Chondrocyte (in vitro differentiated cells): Measurements from ENCODE around the gene VEZT. TPM values are rescaled to one million over a fixed set of nuclear protein-coding genes. Genes with fewer than 3 reads are reported as not detected.
A peak's percentile ranks its signal among the peaks of the same experiment; 100 is the strongest.

Experiments
- DNase-seq: peaks from one replicate; pipeline ENCODE4 v3.0.0; 2021; ENCODE audit warnings: mixed read lengths, low spot score
- H3K27ac Mint-ChIP-seq: one replicate; pipeline ENCODE4 v1.8.0; 2021; ENCODE audit warnings: mild to moderate bottlenecking, moderate library complexity, mixed read lengths; ENCODE audit not compliant: unreplicated experiment
- H3K27me3 Mint-ChIP-seq: 2 replicates; pipeline ENCODE4 v1.8.0; 2021; ENCODE audit warnings: low read depth, mixed read lengths
- H3K36me3 Mint-ChIP-seq: 2 replicates; pipeline ENCODE4 v1.8.0; 2021; ENCODE audit warnings: low read depth, mixed read lengths
- H3K4me1 Mint-ChIP-seq: 2 replicates; pipeline ENCODE4 v1.8.0; 2021; ENCODE audit warnings: low read depth, mild to moderate bottlenecking, mixed read lengths
- H3K4me3 Mint-ChIP-seq: one replicate; pipeline ENCODE4 v1.8.0; 2021; ENCODE audit warnings: mild to moderate bottlenecking, moderate library complexity, mixed read lengths; ENCODE audit not compliant: unreplicated experiment
- H3K9me3 Mint-ChIP-seq: 2 replicates; pipeline ENCODE4 v1.8.0; 2021; ENCODE audit warnings: low read depth, mixed read lengths
- microRNA-seq: library from miRNA; unstranded; fragments of <30 nt; microRNA quantifications from one replicate; pipeline ENCODE4 v1.2.0, GENCODE V29; 2020; ENCODE audit warnings: borderline number of aligned reads
- total RNA-seq: library from RNA; stranded (reverse); gene quantifications from 3 replicates; pipeline ENCODE4 v1.2.1, GENCODE V29; 2021
- TF ChIP-seq, protein P1 (sequence below): fragments of 200-600 bp; sonication (generic); IDR thresholded peaks from 2 replicates; pipeline ENCODE4 v1.5.0; 2021; ENCODE audit warnings: antibody characterized with exemption, mild to moderate bottlenecking, moderate library complexity

Gene VEZT
- total RNA-seq, 1 donor from 2014 or later = 74.7 TPM

DNA sequence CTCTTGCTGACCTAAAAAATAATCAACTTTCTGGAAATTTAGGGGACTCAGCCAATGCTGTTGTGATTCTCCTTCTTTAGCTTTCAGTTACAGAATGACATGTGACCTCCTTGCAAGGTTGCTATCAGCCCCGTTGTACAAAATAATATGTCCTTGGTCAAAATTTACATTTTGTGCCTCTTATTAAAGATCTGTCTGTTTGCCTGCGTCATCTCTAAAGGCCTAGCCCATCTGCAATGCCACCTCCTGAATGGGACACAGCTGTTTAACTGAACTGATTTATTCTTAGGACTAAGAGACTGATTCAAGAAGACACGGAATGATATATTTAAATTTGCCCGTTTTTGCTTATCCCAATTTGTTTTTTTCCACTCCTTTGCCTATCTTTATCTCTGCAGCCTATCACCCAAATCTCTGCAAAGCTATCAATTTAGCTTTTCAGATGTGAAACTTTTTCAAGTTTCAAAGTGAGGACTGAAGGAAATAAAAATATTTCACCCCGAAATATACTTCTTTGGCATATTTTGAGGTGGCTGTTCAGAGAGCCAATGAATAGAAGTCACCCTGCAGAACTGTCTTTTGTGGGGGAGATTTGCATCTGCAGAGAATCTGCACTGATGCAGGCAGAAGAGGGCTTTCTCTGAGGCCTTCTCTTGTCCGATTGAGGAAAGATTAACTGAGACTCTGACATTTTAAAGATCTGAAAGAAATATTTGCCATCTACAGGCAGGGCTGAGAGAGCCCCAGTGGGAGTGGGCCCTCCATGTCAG lies 126.0 kb downstream of the VEZT start:
- no peak overlapping the region for H3K27ac Mint-ChIP-seq
- peaks cover 6% of the 10 kb centered on the region for H3K4me1 Mint-ChIP-seq
- TF ChIP-seq, protein P1, sequence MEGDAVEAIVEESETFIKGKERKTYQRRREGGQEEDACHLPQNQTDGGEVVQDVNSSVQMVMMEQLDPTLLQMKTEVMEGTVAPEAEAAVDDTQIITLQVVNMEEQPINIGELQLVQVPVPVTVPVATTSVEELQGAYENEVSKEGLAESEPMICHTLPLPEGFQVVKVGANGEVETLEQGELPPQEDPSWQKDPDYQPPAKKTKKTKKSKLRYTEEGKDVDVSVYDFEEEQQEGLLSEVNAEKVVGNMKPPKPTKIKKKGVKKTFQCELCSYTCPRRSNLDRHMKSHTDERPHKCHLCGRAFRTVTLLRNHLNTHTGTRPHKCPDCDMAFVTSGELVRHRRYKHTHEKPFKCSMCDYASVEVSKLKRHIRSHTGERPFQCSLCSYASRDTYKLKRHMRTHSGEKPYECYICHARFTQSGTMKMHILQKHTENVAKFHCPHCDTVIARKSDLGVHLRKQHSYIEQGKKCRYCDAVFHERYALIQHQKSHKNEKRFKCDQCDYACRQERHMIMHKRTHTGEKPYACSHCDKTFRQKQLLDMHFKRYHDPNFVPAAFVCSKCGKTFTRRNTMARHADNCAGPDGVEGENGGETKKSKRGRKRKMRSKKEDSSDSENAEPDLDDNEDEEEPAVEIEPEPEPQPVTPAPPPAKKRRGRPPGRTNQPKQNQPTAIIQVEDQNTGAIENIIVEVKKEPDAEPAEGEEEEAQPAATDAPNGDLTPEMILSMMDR = no peak
- no peaks in the 10 kb centered on the region for H3K27me3 Mint-ChIP-seq
- no peaks in the 10 kb centered on the region for H3K36me3 Mint-ChIP-seq
- H3K4me3 Mint-ChIP-seq = no peak overlapping the region
- DNase-seq = no peak
- peaks cover 5% of the 10 kb centered on the region for H3K9me3 Mint-ChIP-seq

DNA sequence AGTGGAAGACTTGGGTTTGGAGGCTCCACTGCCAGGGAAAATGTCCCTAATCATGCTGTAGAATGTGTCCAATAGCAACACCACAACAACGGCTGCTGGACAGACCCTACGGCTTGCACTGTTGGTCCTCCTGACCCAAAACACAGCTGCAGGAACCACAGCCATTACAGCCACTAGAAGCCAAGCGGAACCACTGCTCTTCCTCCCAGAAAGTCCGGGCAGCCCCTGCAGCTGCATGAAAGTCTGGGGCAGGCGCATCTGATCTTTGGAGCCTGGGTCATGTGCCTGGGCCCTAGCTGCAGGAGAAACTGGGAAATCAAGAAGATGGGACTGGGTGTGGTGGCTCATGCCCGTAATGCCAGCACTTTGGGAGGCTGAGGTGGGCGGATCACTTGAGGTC lies 131.7 kb downstream of the VEZT start:
- no peaks in the 10 kb centered on the region for H3K4me1 Mint-ChIP-seq
- no peaks in the 10 kb centered on the region for H3K9me3 Mint-ChIP-seq
- H3K36me3 Mint-ChIP-seq = no peaks in the 10 kb centered on the region
- H3K4me3 Mint-ChIP-seq = no peak overlapping the region
- DNase-seq = no peak
- TF ChIP-seq, protein P1 = no peak
- H3K27ac Mint-ChIP-seq = no peak overlapping the region
- H3K27me3 Mint-ChIP-seq = peaks cover 7% of the 10 kb centered on the region

DNA sequence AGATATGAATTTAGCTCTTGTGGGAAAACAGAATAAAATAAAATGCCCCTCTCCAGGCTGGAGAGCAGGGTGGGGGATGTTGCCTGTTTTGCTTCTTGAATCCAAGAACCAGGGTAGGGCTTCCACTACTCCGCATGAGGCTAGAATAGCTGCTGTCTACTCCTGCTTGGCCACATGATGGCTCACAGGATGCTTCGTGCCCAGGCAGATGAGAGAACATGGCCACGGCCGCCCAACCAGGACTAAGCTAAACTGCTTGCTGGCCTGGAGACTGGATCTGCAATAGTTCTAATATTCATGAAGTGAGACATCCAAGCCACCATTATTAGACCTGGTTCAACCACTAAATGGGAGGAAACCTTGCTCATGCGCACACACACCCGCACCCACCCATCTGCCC lies 134.1 kb downstream of the VEZT start:
- Mint-ChIP-seq H3K4me1 (no peaks in the 10 kb centered on the region), H3K36me3 (no peaks in the 10 kb centered on the region), H3K27me3 (peaks cover 7% of the 10 kb centered on the region), H3K27ac (no peak overlapping the region), H3K9me3 (no peaks in the 10 kb centered on the region), H3K4me3 (no peak overlapping the region)
- no peak for DNase-seq
- TF ChIP-seq, protein P1 = peak; percentile 11

Small RNAs within 50 kb of the gene (microRNA-seq; reads per million reads assigned to microRNA genes)
- gene MIR331 = 116 reads per million, percentile 59 among the genes with 10 or more reads in this experiment
- gene MIR3685 = not detected

Other genes starting within 250 kb of the VEZT start
- 76.9 to 92.4 TPM (median 79.9 TPM) in 3 replicates for gene NDUFA12, start 214.1 kb upstream of the VEZT start, total RNA-seq
- gene NR2C1, start 144.2 kb upstream of the VEZT start, total RNA-seq = 29.4 to 34.3 TPM (median 29.7 TPM) in 3 replicates
- gene FGD6, start 340 bp upstream of the VEZT start, total RNA-seq = 8.6 to 9.6 TPM (median 9.0 TPM) in 3 replicates